PC-9 (cell line): Measurements from ENCODE around the gene SERPINI2. TPM values are rescaled to one million over a fixed set of nuclear protein-coding genes. Genes with fewer than 3 reads are reported as not detected.

Experiments
- BruUV-seq: library from RNA; stranded (reverse); fragments of 400-500 nt; replicated peaks from 2 replicates; lab custom pipeline; 2021; lab: Mats Ljungman, UMichigan
- CTCF ChIA-PET: fragments of 300-600 bp; sonication (Branson Sonifier 250); formaldehyde crosslinking; loops from one replicate; lab custom pipeline; 2022; ENCODE audit warnings: antibody characterized with exemption; lab: Charles Lee
- POLR2A ChIA-PET: fragments of 300-600 bp; sonication (Branson Sonifier 250); formaldehyde crosslinking; loops from one replicate; lab custom pipeline; 2022; ENCODE audit warnings: antibody characterized with exemption; ENCODE audit not compliant: unreplicated experiment; lab: Charles Lee
- DNase-seq, 2 experiments: peaks; one replicate each; pipeline versions ENCODE4 v3.0.0 to v3.0.0-alpha.2; 2015 to 2022; ENCODE audit warnings: mixed read lengths in 1 of 2
- H2AFZ ChIP-seq: fragments of 200-600 bp; sonication (generic); 2 replicates; pipeline ENCODE4 v1.8.1; 2017; ENCODE audit warnings: antibody characterized with exemption
- H3F3A ChIP-seq: fragments of 200-600 bp; sonication (generic); 2 replicates; pipeline ENCODE4 v1.8.1; 2017; ENCODE audit warnings: antibody characterized with exemption, mild to moderate bottlenecking, low read depth; ENCODE audit not compliant: insufficient read depth
- H3K27ac ChIP-seq: fragments of 200-600 bp; sonication (generic); 2 replicates; pipeline ENCODE4 v1.6.1; 2016; ENCODE audit warnings: mixed run types
- H3K27me3 ChIP-seq: fragments of 200-600 bp; sonication (generic); 2 replicates; pipeline ENCODE4 v1.6.1; 2016; ENCODE audit warnings: low read depth, mixed run types; ENCODE audit not compliant: insufficient read depth
- H3K36me3 ChIP-seq: fragments of 200-600 bp; sonication (generic); 2 replicates; pipeline ENCODE4 v1.6.1; 2016; ENCODE audit warnings: low read depth, mixed run types
- H3K4me1 ChIP-seq: fragments of 200-600 bp; sonication (generic); replicated peaks from 2 replicates; pipeline ENCODE4 v1.6.1; 2016; ENCODE audit warnings: mixed run types; ENCODE audit not compliant: insufficient read depth
- H3K4me2 ChIP-seq: fragments of 200-600 bp; sonication (generic); 2 replicates; pipeline ENCODE4 v1.6.1; 2017; ENCODE audit warnings: mixed run types
- H3K4me3 ChIP-seq: fragments of 200-600 bp; sonication (generic); 2 replicates; pipeline ENCODE4 v1.6.1; 2016; ENCODE audit warnings: mixed run types
- H3K79me2 ChIP-seq: fragments of 200-600 bp; sonication (generic); 2 replicates; pipeline ENCODE4 v1.6.1; 2017; ENCODE audit warnings: low read depth, mixed run types
- H3K9me2 ChIP-seq: fragments of 200-600 bp; sonication (generic); 2 replicates; pipeline ENCODE4 v1.8.1; 2017; ENCODE audit warnings: mild to moderate bottlenecking; ENCODE audit not compliant: insufficient read depth
- H3K9me3 ChIP-seq: fragments of 200-600 bp; sonication (generic); 2 replicates; pipeline ENCODE4 v1.8.1; 2016; ENCODE audit warnings: low read depth; ENCODE audit not compliant: insufficient read depth
- H4K20me1 ChIP-seq: fragments of 200-600 bp; sonication (generic); 2 replicates; pipeline ENCODE4 v1.8.1; 2017; ENCODE audit not compliant: insufficient read depth
- EZH2 ChIP-seq: fragments of 200-600 bp; sonication (generic); IDR thresholded peaks from 2 replicates; pipeline ENCODE4 v1.8.0; 2017; ENCODE audit warnings: antibody characterized with exemption, low read depth
- intact Hi-C: fragments of 100-400 bp; cut with micrococcal nuclease; formaldehyde crosslinking; loops from one replicate; pipeline ENCODE4 v1.10.0; 2022; ENCODE audit not compliant: unreplicated experiment
- total RNA-seq: library from RNA; stranded (reverse); gene quantifications from 2 replicates; pipeline ENCODE4 v1.2.3, GENCODE V29; 2021
- TF ChIP-seq, protein P1 (sequence below): fragments of 200-600 bp; sonication (generic); conservative IDR thresholded peaks from 2 replicates; pipeline ENCODE4 v1.6.1; 2017; ENCODE audit warnings: mixed run types, antibody characterized with exemption, mild to moderate bottlenecking, moderate library complexity

The SERPINI2 gene
- total RNA-seq, 1 experiment from 2014 or later: not detected

DNA sequence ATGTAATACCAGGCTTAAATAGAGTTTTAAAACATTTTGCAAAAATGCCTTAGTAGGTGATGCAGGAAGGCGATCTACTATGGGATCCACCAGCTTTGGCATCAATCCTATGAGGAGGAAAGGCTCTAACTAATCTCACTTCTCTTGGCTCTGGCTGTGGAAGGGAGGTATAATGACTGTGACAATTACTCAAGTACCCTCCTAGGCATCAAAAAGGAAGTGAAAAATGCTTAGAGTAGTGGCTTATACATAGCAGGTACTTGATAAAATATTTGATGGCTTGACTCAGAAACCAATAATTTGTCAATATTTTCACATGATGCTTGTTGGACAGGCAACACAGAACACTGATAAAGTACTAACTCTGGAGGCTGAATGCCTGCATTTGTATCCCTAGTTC is 34.1 kb upstream of the SERPINI2 start:
- POLR2A ChIA-PET: no interaction called here

DNA sequence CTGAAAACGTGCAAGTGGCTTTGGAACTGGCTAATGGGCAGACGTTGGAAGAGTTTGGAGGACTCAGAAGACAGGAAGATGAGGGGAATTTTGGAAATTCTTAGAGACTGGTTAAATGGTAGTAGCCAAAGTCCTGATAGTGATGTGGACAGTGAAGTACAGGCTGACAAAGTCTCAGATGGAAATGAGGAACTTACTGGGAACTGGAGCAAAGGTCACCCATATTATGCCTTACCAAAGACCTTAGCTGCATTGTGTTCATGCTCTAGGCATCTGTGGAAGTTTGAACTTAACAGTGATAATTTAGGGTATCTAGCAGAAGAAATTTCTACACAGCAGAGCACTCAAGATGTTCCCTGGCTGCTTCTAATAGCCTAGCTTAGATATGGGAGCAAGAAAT is 28.6 kb upstream of the SERPINI2 start:
- Histone ChIP-seq H3K27ac (no peak overlapping the region), H3K4me2 (no peak overlapping the region), H3F3A (no peaks in the 10 kb centered on the region), H3K4me3 (no peak overlapping the region), H3K36me3 (no peaks in the 10 kb centered on the region), H3K9me3 (no peaks in the 10 kb centered on the region), H3K4me1 (no peaks in the 10 kb centered on the region), H4K20me1 (no peaks in the 10 kb centered on the region), H3K27me3 (no peaks in the 10 kb centered on the region), H3K79me2 (no peaks in the 10 kb centered on the region), H3K9me2 (no peaks in the 10 kb centered on the region), H2AFZ (no peak overlapping the region)
- POLR2A ChIA-PET: no interaction called here
- no TSS peak for BruUV-seq
- intact Hi-C loops: no loop called here
- CTCF ChIA-PET: no interaction called here
- DNase-seq: no peak
- TF ChIP-seq EZH2: no peak

More for the DNA sequence above, 34.1 kb upstream of the SERPINI2 start:
- intact Hi-C loops: no loop called here
- no peaks in the 10 kb centered on the region for H3K9me2 ChIP-seq
- H3K27me3 ChIP-seq: no peaks in the 10 kb centered on the region
- DNase-seq: no peak
- no peak overlapping the region for H2AFZ ChIP-seq
- H3F3A ChIP-seq: no peaks in the 10 kb centered on the region
- no peaks in the 10 kb centered on the region for H3K9me3 ChIP-seq
- H4K20me1 ChIP-seq: no peaks in the 10 kb centered on the region
- no TSS peak for BruUV-seq
- no peaks in the 10 kb centered on the region for H3K79me2 ChIP-seq
- no peak overlapping the region for H3K27ac ChIP-seq
- no peaks in the 10 kb centered on the region for H3K36me3 ChIP-seq
- TF ChIP-seq EZH2: no peak
- TF ChIP-seq, protein P1, sequence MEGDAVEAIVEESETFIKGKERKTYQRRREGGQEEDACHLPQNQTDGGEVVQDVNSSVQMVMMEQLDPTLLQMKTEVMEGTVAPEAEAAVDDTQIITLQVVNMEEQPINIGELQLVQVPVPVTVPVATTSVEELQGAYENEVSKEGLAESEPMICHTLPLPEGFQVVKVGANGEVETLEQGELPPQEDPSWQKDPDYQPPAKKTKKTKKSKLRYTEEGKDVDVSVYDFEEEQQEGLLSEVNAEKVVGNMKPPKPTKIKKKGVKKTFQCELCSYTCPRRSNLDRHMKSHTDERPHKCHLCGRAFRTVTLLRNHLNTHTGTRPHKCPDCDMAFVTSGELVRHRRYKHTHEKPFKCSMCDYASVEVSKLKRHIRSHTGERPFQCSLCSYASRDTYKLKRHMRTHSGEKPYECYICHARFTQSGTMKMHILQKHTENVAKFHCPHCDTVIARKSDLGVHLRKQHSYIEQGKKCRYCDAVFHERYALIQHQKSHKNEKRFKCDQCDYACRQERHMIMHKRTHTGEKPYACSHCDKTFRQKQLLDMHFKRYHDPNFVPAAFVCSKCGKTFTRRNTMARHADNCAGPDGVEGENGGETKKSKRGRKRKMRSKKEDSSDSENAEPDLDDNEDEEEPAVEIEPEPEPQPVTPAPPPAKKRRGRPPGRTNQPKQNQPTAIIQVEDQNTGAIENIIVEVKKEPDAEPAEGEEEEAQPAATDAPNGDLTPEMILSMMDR: no peak
- CTCF ChIA-PET: no interaction called here
- H3K4me3 ChIP-seq: no peak overlapping the region
- no peak overlapping the region for H3K4me2 ChIP-seq
- H3K4me1 ChIP-seq: no peaks in the 10 kb centered on the region

DNA sequence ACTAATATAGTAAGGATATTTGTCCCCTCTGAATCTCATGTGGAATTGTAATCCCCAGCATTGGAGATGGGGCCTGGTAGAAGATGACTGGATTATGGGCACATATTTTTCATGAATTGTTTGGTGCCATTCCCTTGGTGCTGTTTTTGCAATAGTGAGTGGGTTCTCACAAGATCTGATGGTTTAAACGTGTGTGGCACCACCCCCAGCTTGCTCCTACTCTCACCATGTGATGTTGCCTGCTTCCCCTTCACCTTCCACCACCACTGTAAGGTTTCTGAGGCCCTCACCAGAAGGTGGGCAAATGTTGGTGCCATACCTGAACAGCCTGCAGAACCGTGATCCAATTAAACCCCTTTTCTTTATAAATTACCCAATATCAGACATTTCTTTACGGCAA is 28.1 kb upstream of the SERPINI2 start:
- H3K4me1 ChIP-seq: no peaks in the 10 kb centered on the region
- TF ChIP-seq EZH2: no peak
- TF ChIP-seq, protein P1: no peak
- H3K27ac ChIP-seq: no peak overlapping the region
- no peaks in the 10 kb centered on the region for H3K36me3 ChIP-seq
- no peaks in the 10 kb centered on the region for H4K20me1 ChIP-seq
- H3K9me2 ChIP-seq: no peaks in the 10 kb centered on the region
- intact Hi-C loops: no loop called here
- H2AFZ ChIP-seq: no peak overlapping the region
- CTCF ChIA-PET: no interaction called here
- H3F3A ChIP-seq: no peaks in the 10 kb centered on the region
- H3K4me2 ChIP-seq: no peak overlapping the region
- no peak overlapping the region for H3K4me3 ChIP-seq
- no TSS peak for BruUV-seq
- POLR2A ChIA-PET: no interaction called here
- H3K9me3 ChIP-seq: no peaks in the 10 kb centered on the region
- no peaks in the 10 kb centered on the region for H3K27me3 ChIP-seq
- no peak for DNase-seq
- H3K79me2 ChIP-seq: no peaks in the 10 kb centered on the region

DNA sequence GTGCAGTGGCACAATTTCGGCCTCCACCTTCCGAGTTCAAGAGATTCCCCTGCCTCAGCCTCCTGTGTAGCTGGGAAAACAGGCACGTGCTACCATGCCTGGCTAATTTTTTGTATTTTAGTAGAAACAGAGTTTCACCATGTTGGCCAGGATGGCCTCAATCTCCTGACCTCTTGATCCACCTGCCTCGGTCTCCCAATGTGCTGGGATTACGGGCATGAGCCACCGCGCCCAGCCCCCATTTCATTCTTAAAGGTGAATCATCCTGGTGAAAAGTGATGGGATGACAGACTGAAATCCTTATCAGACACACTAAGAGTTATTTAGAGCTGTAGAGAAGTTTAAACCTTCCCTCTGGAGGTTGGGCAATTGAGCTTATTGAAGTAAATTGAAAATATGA is 24.1 kb upstream of the SERPINI2 start:
- ChIA-PET CTCF (no interaction called here), POLR2A (no interaction called here)
- no peak for DNase-seq
- Histone ChIP-seq H2AFZ (no peak overlapping the region), H3K79me2 (no peaks in the 10 kb centered on the region), H3K27me3 (no peaks in the 10 kb centered on the region), H3K4me1 (no peaks in the 10 kb centered on the region), H3K9me3 (no peaks in the 10 kb centered on the region), H4K20me1 (0 out of 2 replicates have a peak, but pooled peaks cover 3% of the 10 kb centered on the region), H3K36me3 (no peaks in the 10 kb centered on the region), H3K9me2 (no peaks in the 10 kb centered on the region), H3K27ac (no peak overlapping the region), H3F3A (no peaks in the 10 kb centered on the region), H3K4me3 (no peak overlapping the region), H3K4me2 (no peak overlapping the region)
- intact Hi-C loops: no loop called here
- no TSS peak for BruUV-seq
- TF ChIP-seq EZH2: no peak
- TF ChIP-seq, protein P1: no peak
